HepG2 (cell line): Measurements from ENCODE around the gene SOX12. TPM values are rescaled to one million over a fixed set of nuclear protein-coding genes. Genes with fewer than 3 reads are reported as not detected.

Experiments
- ARID2 ChIP-seq: sonication (generic); formaldehyde crosslinking; IDR thresholded peaks from 2 replicates; pipeline ENCODE4 v1.8.1; 2022; ENCODE audit warnings: mild to moderate bottlenecking, missing genetic modification reagents, borderline replicate concordance
- BCL3 ChIP-seq: sonication (generic); formaldehyde crosslinking; IDR thresholded peaks from 2 replicates; pipeline ENCODE4 v1.5.1; 2020; ENCODE audit warnings: mild to moderate bottlenecking, missing genetic modification reagents, moderate library complexity
- GLMP ChIP-seq: sonication (generic); formaldehyde crosslinking; IDR thresholded peaks from 2 replicates; pipeline ENCODE4 v1.9.0; 2021; ENCODE audit warnings: missing genetic modification reagents, mild to moderate bottlenecking, borderline replicate concordance
- HDAC6 ChIP-seq: fragments of 200-600 bp; sonication (generic); IDR thresholded peaks from 2 replicates; pipeline ENCODE4 v1.7.0; 2017; ENCODE audit warnings: mild to moderate bottlenecking, antibody characterized with exemption, low read length, low read depth
- KDM5A ChIP-seq: fragments of 200-600 bp; sonication (generic); IDR thresholded peaks from 2 replicates; pipeline ENCODE4 v1.7.0; 2018; ENCODE audit warnings: antibody characterized with exemption, mild to moderate bottlenecking, low read length, borderline replicate concordance
- RARG ChIP-seq: sonication (generic); formaldehyde crosslinking; IDR thresholded peaks from 2 replicates; pipeline ENCODE4 v1.4.0; 2020; ENCODE audit warnings: low read depth, mild to moderate bottlenecking, missing genetic modification reagents
- SOX13 ChIP-seq, 3 experiments: fragments of 450-650 bp in 1 of 3; sonication (generic) in 1 of 3; formaldehyde crosslinking in 1 of 3; IDR thresholded peaks in 2 of 3; conservative IDR thresholded peaks in 1 of 3; 2 replicates each; pipeline versions ENCODE4 v1.5.0 to v1.6.1; 2016 to 2020; ENCODE audit warnings: antibody characterized with exemption in 1 of 3, mild to moderate bottlenecking in 1 of 3, missing compliant biosample characterization in 1 of 3, missing genetic modification reagents in 1 of 3, moderate library complexity in 1 of 3
- ZFP62 ChIP-seq: sonication (generic); formaldehyde crosslinking; IDR thresholded peaks from 2 replicates; pipeline ENCODE4 v1.4.0; 2020; ENCODE audit warnings: missing genetic modification reagents
- ZNF18 ChIP-seq: sonication (generic); formaldehyde crosslinking; IDR thresholded peaks from 2 replicates; pipeline ENCODE4 v1.8.0; 2022; ENCODE audit warnings: mild to moderate bottlenecking, missing genetic modification reagents; ENCODE audit not compliant: insufficient replicate concordance
- ZNF234 ChIP-seq: sonication (generic); formaldehyde crosslinking; conservative IDR thresholded peaks from 2 replicates; pipeline ENCODE4 v1.5.1; 2020; ENCODE audit warnings: mild to moderate bottlenecking, missing genetic modification reagents
- ZNF251 ChIP-seq: sonication (generic); formaldehyde crosslinking; IDR thresholded peaks from 2 replicates; pipeline ENCODE4 v1.9.0; 2021; ENCODE audit warnings: mild to moderate bottlenecking, missing genetic modification reagents
- ZNF431 ChIP-seq: sonication (generic); formaldehyde crosslinking; IDR thresholded peaks from 2 replicates; pipeline ENCODE4 v1.9.0; 2022; ENCODE audit warnings: missing genetic modification reagents, low read depth, mild to moderate bottlenecking, borderline replicate concordance
- ZNF639 ChIP-seq: conservative IDR thresholded peaks from 2 replicates; pipeline ENCODE4 v1.6.1; 2018; ENCODE audit warnings: missing genetic modification reagents
- ZNF788 ChIP-seq: sonication (generic); formaldehyde crosslinking; IDR thresholded peaks from 2 replicates; pipeline ENCODE4 v1.5.0; 2020; ENCODE audit warnings: mild to moderate bottlenecking, missing genetic modification reagents, borderline replicate concordance
- ZNF878 ChIP-seq: sonication (generic); formaldehyde crosslinking; IDR thresholded peaks from 2 replicates; pipeline ENCODE4 v1.8.1; 2023; ENCODE audit warnings: mild to moderate bottlenecking, missing genetic modification reagents, moderate library complexity
- polyA plus RNA-seq, 8 experiments: library from polyadenylated mRNA; depleted of rRNA in 3 of 8; stranded (reverse) in 7 of 8; unstranded in 1 of 8; fragments of >200 nt; fragmentation: Illumina TruSeq in 4 of 8; extraction: Trizol in 4 of 8; gene quantifications; 2 replicates each; pipeline versions ENCODE4 v1.2.1 to v1.2.3, GENCODE V29; 2011 to 2016; ENCODE audit warnings: low read depth in 4 of 8, missing spikeins in 1 of 8, mixed read lengths in 1 of 8; ENCODE audit not compliant: insufficient read depth in 1 of 8
- total RNA-seq, 5 experiments: library from RNA; depleted of rRNA; stranded (reverse); fragments of >200 nt; fragmentation: Illumina TruSeq; extraction: Trizol; gene quantifications; 2 replicates each; pipeline ENCODE4 v1.2.3, GENCODE V29; 2016; ENCODE audit warnings: low read depth in 1 of 5

SOX12 gene
- total and polyA plus RNA-seq, 2 of the 13 experiments (the other 11 are each of a cell fraction or from before 2014, with no cell fraction given): 10.0 to 18.7 TPM

- peak; percentile 23 for TF ChIP-seq KDM5A
- TF ChIP-seq RARG: no peak
- peak; percentile 91; the same call in 1 of the 2 replicates for TF ChIP-seq ZNF431 (CRISPR knock-in tag)
- TF ChIP-seq ZNF639 (CRISPR knock-in tag): peak; percentile 61; the same call in 1 of the 2 replicates
- TF ChIP-seq ZFP62 (CRISPR knock-in tag): peak; percentile 72; the same call in 1 of the 2 replicates
- TF ChIP-seq ZNF18 (CRISPR knock-in tag): no peak
- no peak for TF ChIP-seq GLMP (CRISPR knock-in tag)
- peak; percentile 95 for TF ChIP-seq ZNF788 (CRISPR knock-in tag)
- TF ChIP-seq HDAC6: no peak
- no peak for TF ChIP-seq ZNF234 (CRISPR knock-in tag)
- peak; percentile 80 for TF ChIP-seq ARID2
- no peak for TF ChIP-seq ZNF878
- TF ChIP-seq ZNF251 (CRISPR knock-in tag): no peak; the same call in 1 of the 2 replicates
- no peak for TF ChIP-seq BCL3 (CRISPR knock-in tag)
- no peak for TF ChIP-seq SOX13 (IDR thresholded peaks at IDR 0.05)
- no peak for TF ChIP-seq SOX13 (CRISPR knock-in tag; conservative IDR thresholded peaks at IDR 0.05 in 1 of 2, IDR thresholded peaks at IDR 0.05 in 1 of 2)
Measured at GRCh38 chr20:297925-298775, 27.2 kb upstream of the SOX12 start (continued).
